Progenitor cell of endocrine pancreas (in vitro differentiated cells): ENCODE data around the gene RUNX1. TPM values are rescaled to one million over a fixed set of nuclear protein-coding genes. Genes with fewer than 3 reads are reported as not detected.
A peak's percentile ranks its signal among the peaks of the same experiment; 100 is the strongest.

ENCODE experiments used
- DNase-seq: peaks from one replicate; pipeline ENCODE4 v3.0.0; 2021; ENCODE audit warnings: low spot score; ENCODE audit not compliant: unreplicated experiment
- H3K27ac Mint-ChIP-seq: 2 replicates; pipeline ENCODE4 v1.8.0; 2021; ENCODE audit warnings: mild to moderate bottlenecking, moderate library complexity, mixed read lengths
- H3K27me3 Mint-ChIP-seq: 2 replicates; pipeline ENCODE4 v1.8.0; 2021; ENCODE audit warnings: mixed read lengths
- H3K36me3 Mint-ChIP-seq: 2 replicates; pipeline ENCODE4 v1.8.0; 2022; ENCODE audit warnings: mixed read lengths; ENCODE audit not compliant: insufficient read depth
- H3K4me1 Mint-ChIP-seq: 2 replicates; pipeline ENCODE4 v1.8.0; 2021; ENCODE audit warnings: low read depth, mixed read lengths
- H3K4me3 Mint-ChIP-seq: 2 replicates; pipeline ENCODE4 v1.8.0; 2021; ENCODE audit warnings: low read depth, mild to moderate bottlenecking, moderate library complexity, mixed read lengths
- H3K9me3 Mint-ChIP-seq: 2 replicates; pipeline ENCODE4 v1.8.0; 2021; ENCODE audit warnings: low read depth, mixed read lengths
- CTCF ChIP-seq: fragments of 200-600 bp; sonication (generic); IDR thresholded peaks from one replicate; pipeline ENCODE4 v1.5.0; 2021; ENCODE audit warnings: antibody characterized with exemption, mild to moderate bottlenecking; ENCODE audit not compliant: unreplicated experiment
- total RNA-seq: library from RNA; stranded (reverse); gene quantifications from 2 replicates; pipeline ENCODE4 v1.2.1, GENCODE V29; 2021

RUNX1 gene
- total RNA-seq, 1 donor from 2014 or later = 7.1 TPM

- TF ChIP-seq CTCF = peak; percentile 39
- Mint-ChIP-seq H3K36me3 (peaks cover 13% of the 10 kb centered on the region), H3K27me3 (peaks cover 3% of the 10 kb centered on the region), H3K9me3 (peaks cover 19% of the 10 kb centered on the region), H3K4me3 (no peak overlapping the region), H3K27ac (no peak overlapping the region), H3K4me1 (peaks cover 35% of the 10 kb centered on the region)
- no peak for DNase-seq
These were observed 247.5 kb downstream of the RUNX1 start for GRCh38 chr21:34801519-34802132.

GRCh38 chr21:34800797-34801518 lies 248.1 kb downstream of the RUNX1 start:
- Mint-ChIP-seq H3K4me1 (peaks cover 42% of the 10 kb centered on the region), H3K4me3 (no peak overlapping the region), H3K27ac (no peak overlapping the region), H3K36me3 (peaks cover 10% of the 10 kb centered on the region), H3K9me3 (peaks cover 14% of the 10 kb centered on the region), H3K27me3 (peaks cover 3% of the 10 kb centered on the region)
- no peak for TF ChIP-seq CTCF
- no peak for DNase-seq

- Mint-ChIP-seq H3K9me3 (no peaks in the 10 kb centered on the region), H3K27me3 (peaks cover 3% of the 10 kb centered on the region), H3K36me3 (peaks cover 2% of the 10 kb centered on the region), H3K27ac (no peak overlapping the region), H3K4me3 (no peak overlapping the region), H3K4me1 (peaks cover 58% of the 10 kb centered on the region)
- TF ChIP-seq CTCF = no peak
- DNase-seq = no peak
These were observed 250.0 kb downstream of the RUNX1 start for GRCh38 chr21:34799092-34799491.

GRCh38 chr21:34797921-34798535 lies 251.1 kb downstream of the RUNX1 start:
- Mint-ChIP-seq H3K9me3 (no peaks in the 10 kb centered on the region), H3K27me3 (peaks cover 3% of the 10 kb centered on the region), H3K27ac (peak overlapping the region; percentile 28), H3K4me3 (no peak overlapping the region), H3K4me1 (peaks cover 58% of the 10 kb centered on the region), H3K36me3 (peaks cover 2% of the 10 kb centered on the region)
- no peak for DNase-seq
- no peak for TF ChIP-seq CTCF

GRCh38 chr21:34797201-34797525 lies 251.9 kb downstream of the RUNX1 start:
- Mint-ChIP-seq H3K9me3 (no peaks in the 10 kb centered on the region), H3K27ac (no peak overlapping the region), H3K4me3 (no peak overlapping the region), H3K36me3 (peaks cover 2% of the 10 kb centered on the region), H3K27me3 (peaks cover 3% of the 10 kb centered on the region), H3K4me1 (peaks cover 58% of the 10 kb centered on the region)
- no peak for TF ChIP-seq CTCF
- DNase-seq = no peak
